Frontal cortex (tissue), 4 donors: Measurements from ENCODE around the gene SAT1. TPM values are rescaled to one million over a fixed set of nuclear protein-coding genes. Genes with fewer than 3 reads are reported as not detected.

Experiments used
- DNase-seq, 2 donors: peaks; one replicate each; pipeline ENCODE4 v3.0.0; 2012; ENCODE audit warnings: low spot score in 2 of 2
- FAIRE-seq: peaks from 2 replicates; lab custom pipeline; 2012; peaks lifted over from hg19 to GRCh38; lab: Jason Lieb, UNC
- total RNA-seq: library from RNA; depleted of rRNA; stranded (reverse); fragments of >200 nt; gene quantifications from one replicate; pipeline ENCODE4 v1.2.3, GENCODE V29; 2014
- donor health status: control.
- donor health status: control.
- donor health status: control.

The SAT1 gene
- total RNA-seq, 1 donor from 2014 or later = 42.8 TPM

DNA sequence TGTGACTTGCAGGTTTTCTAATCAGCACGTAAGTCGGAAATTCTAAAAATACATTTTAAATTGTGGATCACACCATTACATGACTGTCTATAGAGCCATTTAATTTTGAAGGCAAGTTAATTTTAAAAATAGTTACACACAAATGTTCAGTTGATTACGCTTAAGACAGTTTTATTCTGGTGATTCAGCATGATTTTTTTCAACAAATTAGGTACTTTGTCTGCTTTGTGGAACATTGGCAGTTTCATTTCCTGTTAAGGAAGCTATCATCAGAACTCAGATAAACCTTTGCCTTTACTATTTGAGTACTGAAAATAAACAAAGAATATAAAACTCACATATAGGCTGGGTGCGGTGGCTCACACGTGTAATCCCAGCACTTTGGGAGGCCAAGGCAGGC lies 19.5 kb downstream of the SAT1 start:
- FAIRE-seq (no peak), DNase-seq (no peak)

DNA sequence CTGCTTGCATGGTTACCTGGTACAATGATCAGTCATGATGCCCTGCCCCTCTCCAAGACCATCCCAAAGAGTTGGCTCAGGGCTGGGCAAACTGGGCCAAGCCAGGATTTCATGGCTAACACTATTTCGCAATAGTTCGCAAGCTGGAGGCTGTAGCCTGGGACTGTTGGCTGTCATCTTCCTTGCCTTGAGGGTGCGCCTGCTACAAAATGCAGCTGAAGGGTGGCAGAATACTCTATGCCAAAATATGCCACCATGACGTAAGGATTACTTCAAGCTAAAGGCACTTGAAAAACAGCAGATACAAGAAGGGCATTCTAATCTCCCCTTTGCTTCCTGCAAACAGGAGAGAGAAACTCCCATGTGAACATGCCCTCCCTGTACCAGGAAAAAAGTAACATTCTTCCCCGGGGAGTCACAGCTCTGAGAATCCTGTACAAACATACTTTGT lies 21.0 kb downstream of the SAT1 start:
- DNase-seq = no peak
- no peak for FAIRE-seq

DNA sequence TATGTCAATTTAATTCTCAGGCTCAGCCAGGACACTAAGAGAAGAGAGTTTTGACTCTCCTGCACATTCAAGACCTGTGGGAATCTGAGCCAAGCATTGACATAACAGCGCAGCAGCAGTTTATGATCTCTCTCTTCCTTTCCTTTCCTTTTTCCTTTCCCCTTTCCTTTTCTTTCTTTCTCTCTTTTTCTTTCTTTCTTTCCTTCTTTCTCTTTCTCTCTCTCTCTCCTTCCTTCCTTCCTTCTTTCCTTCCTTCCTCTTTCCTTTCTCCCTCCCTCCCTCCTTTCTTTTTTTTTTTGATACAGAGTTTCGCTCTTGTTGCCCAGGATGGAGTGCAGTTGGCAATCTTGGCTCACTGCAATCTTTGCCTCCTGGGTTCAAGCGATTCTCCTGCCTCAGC lies 21.6 kb downstream of the SAT1 start:
- FAIRE-seq (no peak), DNase-seq (no peak)

DNA sequence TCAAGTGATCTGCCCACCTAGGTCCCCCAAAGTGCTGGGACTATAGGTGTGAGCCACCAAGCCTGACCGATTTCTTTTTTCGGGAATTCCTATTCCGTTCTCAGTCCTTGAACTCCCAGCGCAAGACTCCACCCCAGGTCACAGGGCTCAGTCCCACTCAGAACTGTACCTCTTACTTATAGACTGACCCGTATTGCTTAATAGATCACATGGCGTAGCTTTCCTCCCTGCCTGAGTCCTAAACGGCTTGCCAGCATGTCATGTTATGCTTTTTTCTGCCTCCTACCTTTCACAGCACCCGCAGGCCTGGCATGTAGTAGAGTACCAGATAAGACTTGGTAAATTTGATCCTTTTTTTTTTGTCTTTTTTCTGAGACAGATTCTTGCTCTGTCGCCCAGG lies 22.4 kb downstream of the SAT1 start:
- FAIRE-seq (no peak), DNase-seq (no peak)

DNA sequence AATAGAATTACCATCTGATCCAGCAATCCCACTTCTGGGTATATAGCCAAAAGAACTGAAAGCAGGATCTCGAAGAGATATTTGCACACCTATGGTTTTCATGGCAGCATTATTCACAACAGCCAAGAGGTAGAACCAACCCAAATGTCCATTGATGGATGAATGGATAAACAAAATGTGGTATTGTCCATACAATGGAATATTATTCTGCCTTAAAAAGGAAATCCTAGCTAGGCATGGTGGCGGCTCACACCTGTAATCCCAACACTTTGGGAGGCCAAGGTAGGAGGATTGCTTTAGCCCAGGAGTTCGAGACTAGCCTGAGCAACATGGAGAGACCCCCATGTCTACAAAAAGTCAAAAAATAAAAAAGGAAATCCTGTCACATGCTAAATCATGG lies 27.3 kb downstream of the SAT1 start:
- no peak for FAIRE-seq

DNA sequence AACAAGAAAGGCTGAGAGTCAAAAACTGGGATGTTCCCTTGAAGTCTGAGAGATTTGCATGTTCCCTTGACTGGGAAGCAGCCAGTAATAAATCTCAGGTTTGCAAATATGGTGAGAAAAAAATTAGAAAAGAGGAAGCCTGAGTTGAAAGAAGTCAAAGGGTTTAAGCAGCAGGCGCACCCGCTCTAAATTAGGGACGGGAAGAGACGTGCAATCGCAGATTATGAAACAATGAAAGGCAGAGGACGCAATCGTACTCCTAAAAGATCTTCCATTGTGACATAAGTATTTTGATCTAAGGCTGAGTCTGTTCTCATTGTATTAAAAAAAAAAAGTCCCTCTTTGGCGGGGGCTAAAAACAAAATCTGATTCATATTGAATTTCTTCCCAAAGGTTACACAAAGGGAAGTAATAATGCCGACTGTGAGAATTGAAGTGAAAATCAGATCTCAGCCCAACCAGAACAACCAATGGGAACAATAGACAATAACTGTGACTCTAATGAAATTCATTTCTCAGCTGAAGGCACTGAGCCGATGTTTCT lies 28.2 kb downstream of the SAT1 start:
- FAIRE-seq (no peak), DNase-seq (no peak)

More for the DNA sequence above, 27.3 kb downstream of the SAT1 start:
- DNase-seq = no peak

DNA sequence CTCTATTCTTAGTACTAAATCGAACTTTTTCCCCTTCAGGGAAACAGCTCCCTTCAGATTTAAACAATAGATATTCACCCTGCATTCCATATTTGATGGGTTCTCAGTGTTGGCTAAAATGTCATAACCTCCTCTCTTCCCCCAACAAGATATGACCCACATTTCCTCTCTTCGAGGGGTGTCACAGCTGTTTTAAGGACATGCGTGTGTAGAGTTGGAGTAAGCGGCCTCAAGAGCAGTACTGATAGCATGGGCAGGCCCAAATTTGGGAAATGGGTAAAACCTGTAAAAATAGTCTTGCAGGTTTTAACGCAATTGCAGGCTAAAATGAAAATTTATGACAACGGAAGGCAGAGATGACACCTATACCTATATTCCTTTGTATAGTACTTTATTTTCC lies 28.7 kb downstream of the SAT1 start:
- no peak for DNase-seq
- no peak for FAIRE-seq

DNA sequence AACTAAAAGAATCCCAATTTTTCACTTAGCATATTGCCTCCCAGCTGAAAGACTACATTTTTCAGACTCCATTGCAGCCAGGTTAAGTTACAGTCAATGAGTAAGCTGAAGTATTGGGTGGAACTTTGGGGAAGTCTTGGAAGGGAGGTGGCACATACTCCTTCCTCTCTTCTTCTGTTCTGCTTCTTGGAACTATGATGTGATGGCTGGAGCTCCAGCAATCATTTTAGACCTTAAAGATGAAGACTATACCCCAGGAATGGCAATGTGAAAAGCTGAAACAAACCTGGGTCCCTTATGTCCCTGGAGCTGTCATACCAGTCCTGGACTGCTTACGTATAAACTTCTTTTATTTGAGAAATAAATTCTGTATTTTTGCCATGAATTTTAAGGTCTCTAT lies 30.8 kb downstream of the SAT1 start:
- DNase-seq (no peak), FAIRE-seq (no peak)

DNA sequence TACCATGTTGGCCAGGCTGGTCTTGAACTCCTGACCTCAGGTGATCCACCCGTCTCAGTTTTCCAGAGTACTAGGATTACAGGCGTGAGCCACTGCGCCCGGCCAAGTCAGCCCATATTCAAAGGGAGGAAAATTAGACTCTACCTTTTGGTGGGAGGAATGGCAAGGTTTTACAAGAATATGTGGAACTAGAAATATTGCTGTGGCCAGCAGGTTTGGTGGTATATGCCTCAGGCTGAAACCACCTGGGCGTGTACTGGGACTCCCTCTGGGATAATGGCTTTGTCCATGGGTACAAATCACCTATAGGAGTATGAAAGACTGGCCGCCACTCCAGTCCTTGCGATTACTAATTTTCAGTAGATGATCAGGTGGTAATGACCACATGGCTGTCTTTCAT lies 32.4 kb downstream of the SAT1 start:
- FAIRE-seq = no peak
- no peak for DNase-seq

DNA sequence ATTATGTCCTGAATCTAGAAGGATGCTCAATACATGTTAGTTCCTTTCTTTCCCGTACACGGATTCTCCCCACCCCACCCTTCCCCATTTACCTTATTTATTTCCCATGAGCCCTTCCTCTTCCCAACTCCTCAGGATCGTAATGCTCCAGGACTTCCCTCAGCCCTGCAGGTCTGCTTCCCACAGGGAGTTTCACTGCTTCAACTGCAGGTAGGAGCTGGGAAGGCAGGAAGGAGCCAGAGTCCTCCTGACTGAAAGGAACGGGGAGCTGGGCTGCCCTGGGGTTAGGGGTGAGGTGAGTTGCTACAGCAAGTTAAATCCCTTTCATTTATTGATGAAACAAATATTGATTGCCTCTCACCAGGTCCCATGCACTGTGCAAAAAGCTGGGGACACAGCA lies 33.2 kb downstream of the SAT1 start:
- no peak for DNase-seq
- no peak for FAIRE-seq

DNA sequence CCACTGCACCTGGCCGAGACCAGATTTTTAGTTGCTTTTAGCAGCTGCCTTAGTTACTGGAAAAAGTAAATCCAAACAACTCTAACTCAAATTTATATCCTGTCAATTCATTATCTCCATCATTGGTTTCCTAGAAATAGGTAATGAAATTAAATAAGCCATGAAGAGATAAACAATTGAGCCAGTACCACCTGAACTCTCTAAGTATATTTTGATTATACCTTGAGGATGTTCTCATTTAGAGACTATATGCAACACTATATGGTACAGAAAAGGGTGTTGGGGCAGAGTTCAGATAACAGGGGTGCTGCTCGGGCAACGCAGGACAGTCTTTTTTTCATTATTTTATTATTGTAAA lies 35.0 kb downstream of the SAT1 start:
- FAIRE-seq = no peak
- DNase-seq = no peak

DNA sequence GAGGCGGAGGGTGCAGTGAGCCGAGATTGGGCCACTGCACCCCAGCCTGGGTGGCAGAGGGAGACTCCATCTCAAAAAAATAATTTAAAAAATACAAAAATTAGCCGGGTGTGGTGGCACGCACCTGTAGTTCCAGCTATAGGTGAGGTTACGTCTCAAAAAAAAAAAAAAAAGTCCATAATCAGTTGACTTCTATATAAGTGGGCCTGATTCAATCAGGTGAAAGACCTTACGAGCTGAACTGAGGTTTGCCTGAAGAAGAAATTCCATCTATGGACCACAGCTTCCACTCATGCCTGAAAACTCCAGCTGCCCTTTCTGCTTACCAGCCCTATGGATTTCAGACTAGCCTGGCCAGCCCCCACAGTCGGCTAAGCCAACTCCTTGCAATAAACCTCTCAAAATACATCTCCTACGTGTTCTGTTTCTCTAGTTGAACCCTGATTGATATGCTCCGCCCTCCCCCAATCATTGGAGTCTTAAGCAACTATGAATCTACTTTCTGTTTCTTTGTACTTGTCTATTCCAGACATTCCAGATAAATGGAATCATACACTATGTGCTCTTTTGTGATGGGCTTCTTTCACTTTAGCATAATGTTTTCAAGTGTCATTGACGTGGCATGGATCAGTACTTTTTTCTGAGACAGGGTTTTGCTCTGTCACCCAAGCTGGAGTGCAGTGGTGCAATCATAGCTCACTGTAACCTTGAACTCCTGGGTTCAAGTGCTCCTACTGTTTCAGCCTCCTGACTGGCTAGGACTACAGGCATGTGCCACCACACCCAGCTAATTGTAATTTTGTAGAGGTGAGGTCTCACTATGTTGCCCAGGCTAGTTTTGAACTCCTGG lies 36.6 kb downstream of the SAT1 start:
- DNase-seq = no peak
- FAIRE-seq = no peak

DNA sequence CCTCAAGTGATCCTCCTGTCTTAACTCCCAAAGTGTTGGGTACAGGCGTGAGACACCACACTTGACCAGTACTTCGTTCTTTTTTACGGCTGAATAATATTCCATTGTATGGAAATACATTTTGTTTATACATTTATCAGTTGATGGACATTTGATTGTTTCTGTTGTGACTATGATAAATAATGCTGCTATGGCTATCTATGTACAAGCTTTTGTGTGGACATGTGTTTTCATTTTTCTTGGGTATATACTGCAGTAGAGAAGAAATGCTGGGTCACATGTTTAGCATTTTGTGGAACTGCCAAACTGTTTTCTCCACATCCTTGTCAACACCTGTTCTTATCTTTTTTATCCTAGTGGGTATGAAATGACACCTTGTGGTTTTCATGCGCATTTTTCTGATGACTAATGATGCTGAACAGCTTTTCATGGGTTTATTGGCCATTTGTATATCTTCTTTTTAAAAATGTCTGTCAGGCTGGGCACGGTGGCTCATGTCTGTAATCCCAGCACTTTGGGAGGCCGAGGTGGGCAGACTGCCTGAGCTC lies 37.3 kb downstream of the SAT1 start:
- FAIRE-seq (no peak), DNase-seq (no peak)

DNA sequence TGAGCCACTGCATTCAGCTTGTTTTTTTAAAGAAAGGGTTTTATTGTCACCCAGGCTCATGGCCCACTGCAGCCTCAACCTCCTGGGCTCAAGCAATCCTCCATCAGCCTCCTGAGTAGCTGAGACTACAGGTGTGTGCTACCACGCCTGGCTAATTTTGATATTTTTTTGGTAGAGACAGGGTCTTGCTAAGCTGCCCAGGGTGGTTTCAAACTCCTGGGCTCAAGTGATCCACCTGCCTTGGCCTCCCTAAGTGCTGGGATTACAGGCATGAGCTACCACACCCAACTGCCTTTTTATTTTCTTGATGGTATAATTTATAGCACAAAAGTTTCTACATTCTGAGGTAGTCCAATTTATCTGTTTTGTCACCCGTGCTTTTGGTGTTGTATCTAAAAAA lies 38.9 kb downstream of the SAT1 start:
- FAIRE-seq (no peak), DNase-seq (no peak)

DNA sequence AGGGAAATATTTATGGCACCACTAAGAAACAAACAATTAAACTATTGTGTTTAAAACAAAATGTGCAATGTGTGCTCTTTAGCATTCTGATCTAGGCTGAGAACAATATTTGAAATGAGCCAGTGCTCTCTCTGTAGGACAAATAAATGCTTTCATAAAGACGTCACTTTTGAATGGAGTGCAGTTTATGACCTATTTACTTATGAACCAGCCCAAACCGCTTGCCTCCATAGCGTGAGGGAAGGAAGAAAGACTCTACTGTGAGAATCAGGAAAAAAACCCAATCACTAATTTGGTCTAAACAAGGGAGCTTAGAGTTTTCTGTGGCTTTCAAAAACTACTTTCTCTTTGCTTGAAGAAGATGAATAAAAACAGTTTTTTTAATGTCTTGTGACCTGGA lies 39.4 kb downstream of the SAT1 start:
- peak; percentile 69 for FAIRE-seq
- DNase-seq = no peak

DNA sequence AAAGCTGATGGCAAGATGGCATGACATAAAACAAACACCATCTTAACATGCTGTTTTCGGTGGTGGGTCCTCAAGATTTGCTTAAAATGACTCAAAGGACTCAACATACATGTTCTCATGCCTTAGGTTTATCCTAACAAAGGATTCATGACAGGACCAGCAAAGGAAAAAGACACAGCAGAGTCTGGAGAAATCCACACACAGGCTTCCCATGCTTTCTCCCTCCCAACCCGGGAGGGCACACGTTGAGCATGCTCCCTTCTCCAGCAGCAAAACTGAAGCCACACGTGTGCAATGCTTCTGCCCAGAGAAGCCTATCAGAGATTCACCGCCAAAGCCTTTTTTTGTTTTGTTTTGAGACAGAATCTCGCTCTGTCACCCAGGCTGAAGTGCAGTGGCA lies 39.9 kb downstream of the SAT1 start:
- DNase-seq (no peak), FAIRE-seq (no peak)

DNA sequence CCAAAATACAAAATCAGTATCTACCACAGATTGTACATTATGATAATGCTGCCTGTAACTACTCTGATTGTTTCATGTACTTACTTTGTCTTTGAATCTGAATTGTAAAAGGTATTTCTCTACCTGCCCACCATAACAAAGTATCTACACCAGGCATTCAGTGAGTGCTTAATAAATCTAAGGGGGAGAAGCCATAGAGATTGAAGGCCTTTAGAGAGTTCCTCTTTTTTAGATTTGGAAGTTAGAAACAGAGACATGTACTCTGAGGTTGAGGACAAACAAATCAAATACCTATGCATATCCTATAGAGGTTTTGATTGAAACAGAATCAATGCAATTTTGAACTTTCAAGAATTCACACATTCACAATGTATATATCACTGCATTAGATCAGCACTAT lies 42.7 kb downstream of the SAT1 start:
- DNase-seq = no peak
- no peak for FAIRE-seq

DNA sequence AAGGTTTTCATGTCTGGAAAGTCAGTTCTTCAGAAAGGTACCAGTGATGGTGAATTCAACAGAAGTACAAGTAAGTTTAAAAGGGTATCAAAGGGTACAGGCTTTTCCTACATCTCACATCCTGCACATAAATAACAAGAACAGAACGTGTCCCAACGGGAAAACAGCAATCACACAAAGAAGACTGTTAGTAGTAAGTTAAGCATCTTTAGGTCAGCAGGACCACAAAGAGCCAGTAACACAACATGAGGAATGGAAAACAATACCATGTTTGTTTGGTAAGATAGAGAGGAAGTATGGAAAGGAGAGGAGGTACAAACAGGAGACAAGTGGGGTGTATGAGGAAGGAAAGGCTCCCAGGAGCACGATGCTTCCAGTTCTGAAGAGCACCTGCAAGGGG lies 43.2 kb downstream of the SAT1 start:
- FAIRE-seq = no peak

DNA sequence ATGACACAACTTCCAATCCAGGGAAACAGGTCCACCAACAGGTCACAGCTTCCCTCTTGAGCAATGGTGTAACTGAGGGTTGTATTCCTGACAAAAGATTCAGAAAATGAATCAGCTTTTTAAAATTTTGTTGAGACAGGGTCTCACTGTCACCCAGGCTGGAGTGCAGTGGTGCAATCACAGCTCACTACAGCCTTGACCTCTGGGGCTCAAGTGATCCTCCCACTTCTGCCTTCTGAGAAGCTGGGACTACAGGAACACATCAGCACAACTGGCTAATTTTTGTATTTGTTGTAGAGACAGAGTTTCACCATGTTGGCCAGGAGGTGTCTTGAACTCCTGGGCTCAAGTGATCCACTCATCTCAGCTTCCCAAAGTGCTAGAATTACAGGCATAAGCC lies 43.7 kb downstream of the SAT1 start:
- no peak for DNase-seq
- no peak for FAIRE-seq

More for the DNA sequence above, 43.2 kb downstream of the SAT1 start:
- DNase-seq = no peak

DNA sequence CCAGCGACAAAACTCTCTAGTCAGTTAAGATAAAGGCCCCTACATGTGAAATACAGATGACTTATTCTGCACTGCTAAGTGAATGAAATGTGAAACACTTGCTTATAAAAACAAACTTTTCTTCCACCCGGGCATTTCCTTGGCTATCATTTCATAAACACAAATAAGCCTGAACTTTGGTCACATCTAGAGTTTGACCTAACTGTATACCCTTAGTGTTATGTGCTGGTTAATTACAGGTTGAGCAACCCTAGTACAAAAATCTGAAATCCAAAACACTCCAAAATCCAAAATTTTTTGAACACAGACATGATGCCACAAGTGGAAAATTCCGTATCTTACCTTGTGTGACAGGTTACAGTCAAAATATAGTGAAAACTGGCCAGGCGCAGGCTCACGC lies 45.9 kb downstream of the SAT1 start:
- FAIRE-seq = no peak
- no peak for DNase-seq

DNA sequence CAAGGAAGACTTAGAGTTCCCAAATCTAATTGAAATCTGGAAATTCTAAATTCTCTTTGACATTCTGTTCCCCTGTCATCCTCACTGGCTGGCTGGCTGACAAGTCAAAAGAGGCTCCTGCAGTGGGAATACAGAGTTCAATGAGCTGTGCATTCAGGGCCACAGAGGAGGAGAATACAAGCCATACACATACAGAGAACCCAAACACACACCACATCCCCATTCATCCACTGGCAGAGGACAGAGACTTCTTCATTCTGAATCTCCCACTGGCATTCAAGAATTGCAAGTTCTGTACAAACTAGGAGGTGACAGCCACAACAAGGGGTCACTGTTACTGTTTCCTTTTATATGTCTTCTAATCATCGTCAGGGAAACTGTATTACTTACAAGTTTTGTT lies 49.7 kb downstream of the SAT1 start:
- DNase-seq (no peak), FAIRE-seq (no peak)
